Subcutaneous abdominal adipose tissue (tissue), 5 donors: ENCODE data around the gene C1orf174.

ENCODE experiments used
- H3K27ac ChIP-seq: one replicate; pipeline ENCODE4 v1.7.0; 2013; ENCODE audit warnings: low read depth, mild to moderate bottlenecking, inconsistent platforms, low read length, moderate library complexity
- H3K27me3 ChIP-seq, 5 donors: one replicate each; pipeline ENCODE4 v1.7.0; 2013; ENCODE audit warnings: low read length in 5 of 5, inconsistent platforms in 1 of 5; ENCODE audit not compliant: control insufficient read depth in 5 of 5, insufficient read depth in 4 of 5
- H3K36me3 ChIP-seq, 5 donors: one replicate each; pipeline ENCODE4 v1.7.0; 2013; ENCODE audit warnings: low read length in 5 of 5; ENCODE audit not compliant: control insufficient read depth in 5 of 5, insufficient read depth in 5 of 5
- H3K4me1 ChIP-seq, 5 donors: one replicate each; pipeline ENCODE4 v1.7.0; 2013; ENCODE audit warnings: low read length in 5 of 5, mild to moderate bottlenecking in 3 of 5, moderate library complexity in 1 of 5; ENCODE audit not compliant: control insufficient read depth in 5 of 5, insufficient read depth in 5 of 5
- H3K4me3 ChIP-seq, 5 donors: one replicate each; pipeline ENCODE4 v1.7.0; 2013; ENCODE audit warnings: low read length in 5 of 5, low read depth in 1 of 5
- H3K9ac ChIP-seq, 5 donors: one replicate each; pipeline ENCODE4 v1.7.0; 2013; ENCODE audit warnings: low read length in 5 of 5, mild to moderate bottlenecking in 4 of 5, moderate library complexity in 3 of 5
- H3K9me3 ChIP-seq, 5 donors: one replicate each; pipeline ENCODE4 v1.7.0; 2013; ENCODE audit warnings: low read length in 5 of 5; ENCODE audit not compliant: control insufficient read depth in 5 of 5
- donor health status: healthy.
- donor health status: healthy.
- donor health status: healthy.
- donor health status: healthy.
- donor health status: healthy.

C1orf174 gene

GRCh38 chr1:3940754-3941345 is 40.8 kb upstream of the C1orf174 start:
- H3K9me3 ChIP-seq = peaks cover 0 to 19% (median 12%) of the 10 kb centered on the region in 5 donors
- no peak overlapping the region for H3K27ac ChIP-seq
- H3K9ac ChIP-seq = no peak overlapping the region
- peaks cover 20 to 29% (median 23%) of the 10 kb centered on the region in 5 donors for H3K27me3 ChIP-seq
- no peaks in the 10 kb centered on the region for H3K36me3 ChIP-seq
- no peaks in the 10 kb centered on the region for H3K4me1 ChIP-seq
- no peak overlapping the region for H3K4me3 ChIP-seq

- H3K4me3 ChIP-seq = no peak overlapping the region
- H3K27ac ChIP-seq = no peak overlapping the region
- H3K9me3 ChIP-seq = peaks cover 0 to 19% (median 13%) of the 10 kb centered on the region in 5 donors
- no peaks in the 10 kb centered on the region for H3K4me1 ChIP-seq
- no peaks in the 10 kb centered on the region for H3K36me3 ChIP-seq
- no peak overlapping the region for H3K9ac ChIP-seq
- H3K27me3 ChIP-seq = peaks cover 18 to 26% (median 21%) of the 10 kb centered on the region in 5 donors
Observed at GRCh38 chr1:3940081-3940753, 40.1 kb upstream of the C1orf174 start.

- Histone ChIP-seq H3K27me3 (peaks cover 13 to 21% (median 17%) of the 10 kb centered on the region in 5 donors), H3K4me3 (no peak overlapping the region), H3K36me3 (no peaks in the 10 kb centered on the region), H3K4me1 (no peaks in the 10 kb centered on the region), H3K27ac (no peak overlapping the region), H3K9ac (no peak overlapping the region), H3K9me3 (peaks cover 0 to 19% (median 13%) of the 10 kb centered on the region in 5 donors)
Observed at GRCh38 chr1:3939242-3940080, 39.4 kb upstream of the C1orf174 start.

GRCh38 chr1:3932156-3932919 is 32.3 kb upstream of the C1orf174 start:
- Histone ChIP-seq H3K27me3 (peaks cover 16 to 26% (median 20%) of the 10 kb centered on the region in 5 donors), H3K9me3 (peaks cover 0 to 8% (median 5%) of the 10 kb centered on the region in 5 donors), H3K4me1 (no peaks in the 10 kb centered on the region), H3K36me3 (no peaks in the 10 kb centered on the region), H3K9ac (no peak overlapping the region), H3K27ac (no peak overlapping the region), H3K4me3 (no peak overlapping the region)

- H3K4me1 ChIP-seq = no peaks in the 10 kb centered on the region
- H3K9me3 ChIP-seq = peaks cover 0 to 5% (median 0%) of the 10 kb centered on the region in 5 donors
- no peak overlapping the region for H3K4me3 ChIP-seq
- H3K27me3 ChIP-seq = peaks cover 16 to 26% (median 21%) of the 10 kb centered on the region in 5 donors
- no peaks in the 10 kb centered on the region for H3K36me3 ChIP-seq
- no peak overlapping the region for H3K9ac ChIP-seq
- no peak overlapping the region for H3K27ac ChIP-seq
Observed at GRCh38 chr1:3931007-3931912, 31.2 kb upstream of the C1orf174 start.

GRCh38 chr1:3930301-3931006 is 30.4 kb upstream of the C1orf174 start:
- no peak overlapping the region for H3K4me3 ChIP-seq
- peaks cover 0 to 3% (median 0%) of the 10 kb centered on the region in 5 donors for H3K9me3 ChIP-seq
- no peaks in the 10 kb centered on the region for H3K4me1 ChIP-seq
- no peak overlapping the region for H3K9ac ChIP-seq
- peaks cover 21 to 34% (median 25%) of the 10 kb centered on the region in 5 donors for H3K27me3 ChIP-seq
- no peak overlapping the region for H3K27ac ChIP-seq
- H3K36me3 ChIP-seq = no peaks in the 10 kb centered on the region

- no peak overlapping the region for H3K9ac ChIP-seq
Observed at GRCh38 chr1:3929126-3929525, 29.1 kb upstream of the C1orf174 start.

GRCh38 chr1:3928586-3928985 is 28.5 kb upstream of the C1orf174 start:
- H3K27ac ChIP-seq = no peak overlapping the region
- no peaks in the 10 kb centered on the region for H3K36me3 ChIP-seq
- peaks cover 0 to 3% (median 0%) of the 10 kb centered on the region in 5 donors for H3K9me3 ChIP-seq
- H3K9ac ChIP-seq = no peak overlapping the region
- peaks cover 22 to 49% (median 36%) of the 10 kb centered on the region in 5 donors for H3K27me3 ChIP-seq
- no peak overlapping the region for H3K4me3 ChIP-seq
- H3K4me1 ChIP-seq = no peaks in the 10 kb centered on the region

More at GRCh38 chr1:3929126-3929525, 29.1 kb upstream of the C1orf174 start:
- no peak overlapping the region for H3K4me3 ChIP-seq
- H3K36me3 ChIP-seq = no peaks in the 10 kb centered on the region
- H3K27me3 ChIP-seq = peaks cover 22 to 46% (median 31%) of the 10 kb centered on the region in 5 donors
- no peak overlapping the region for H3K27ac ChIP-seq
- no peaks in the 10 kb centered on the region for H3K4me1 ChIP-seq
- H3K9me3 ChIP-seq = peaks cover 0 to 3% (median 0%) of the 10 kb centered on the region in 5 donors
